Activated gamma-delta T cell treated with anti-CD3 and anti-CD28 coated beads, Interleukin-2, amount 50 U/mL, for 16 hours (primary cell): ENCODE results near the gene CNN2.
A peak's percentile ranks its signal among the peaks of the same experiment; 100 is the strongest.

ENCODE experiments used
- DNase-seq: peaks from one replicate; pipeline ENCODE4 v3.0.0-alpha.2; 2020; ENCODE audit warnings: low read depth

Gene CNN2

GRCh38 chr19:995051-995827 is 31.2 kb upstream of the CNN2 start:
- no peak for DNase-seq

GRCh38 chr19:996051-996838 is 30.2 kb upstream of the CNN2 start:
- peak; percentile 75 for DNase-seq

- no peak for DNase-seq
These were observed 28.3 kb upstream of the CNN2 start for GRCh38 chr19:998064-998463.

- DNase-seq, result no peak
These were observed 27.1 kb upstream of the CNN2 start for GRCh38 chr19:999379-999719.

GRCh38 chr19:1000095-1000494 is 26.3 kb upstream of the CNN2 start, which contains the start of gene GRIN3B:
TSS of gene GRIN3B (plus strand) at chr19:1000419. CDS start at chr19:1000438, 19 bp downstream.
- DNase-seq, result peak; percentile 30

- no peak for DNase-seq
These were observed 25.5 kb upstream of the CNN2 start for GRCh38 chr19:1000591-1001537.

- peak; percentile 58 for DNase-seq
These were observed 24.8 kb upstream of the CNN2 start for GRCh38 chr19:1001538-1002166.

- DNase-seq, result no peak
These were observed 23.8 kb upstream of the CNN2 start for GRCh38 chr19:1002600-1002999.

GRCh38 chr19:1003283-1003682 is 23.1 kb upstream of the CNN2 start:
- no peak for DNase-seq

- no peak for DNase-seq
These were observed 22.1 kb upstream of the CNN2 start for GRCh38 chr19:1004204-1004802.

- DNase-seq, result no peak
These were observed 21.4 kb upstream of the CNN2 start for GRCh38 chr19:1004803-1005664.

GRCh38 chr19:1006711-1007398 is 19.6 kb upstream of the CNN2 start:
- no peak for DNase-seq

GRCh38 chr19:1007399-1008251 is 18.8 kb upstream of the CNN2 start:
- DNase-seq, result no peak

- no peak for DNase-seq
These were observed 18.0 kb upstream of the CNN2 start for GRCh38 chr19:1008268-1009040.

GRCh38 chr19:1009041-1009980 is 17.1 kb upstream of the CNN2 start:
- no peak for DNase-seq

- no peak for DNase-seq
These were observed 16.3 kb upstream of the CNN2 start for GRCh38 chr19:1009981-1010538.
